Measurements from ENCODE around the gene SCNN1A.
A peak's percentile ranks its signal among the peaks of the same experiment; 100 is the strongest.

Gene SCNN1A

GRCh38 chr12:6334359-6334758 lies 41.0 kb downstream of the SCNN1A start:
- DNase-seq (ENCODE audit: low spot score): no peak

GRCh38 chr12:6333566-6333965 lies 41.8 kb downstream of the SCNN1A start:
- peak; percentile 85 for DNase-seq (ENCODE audit: low spot score)

DNA sequence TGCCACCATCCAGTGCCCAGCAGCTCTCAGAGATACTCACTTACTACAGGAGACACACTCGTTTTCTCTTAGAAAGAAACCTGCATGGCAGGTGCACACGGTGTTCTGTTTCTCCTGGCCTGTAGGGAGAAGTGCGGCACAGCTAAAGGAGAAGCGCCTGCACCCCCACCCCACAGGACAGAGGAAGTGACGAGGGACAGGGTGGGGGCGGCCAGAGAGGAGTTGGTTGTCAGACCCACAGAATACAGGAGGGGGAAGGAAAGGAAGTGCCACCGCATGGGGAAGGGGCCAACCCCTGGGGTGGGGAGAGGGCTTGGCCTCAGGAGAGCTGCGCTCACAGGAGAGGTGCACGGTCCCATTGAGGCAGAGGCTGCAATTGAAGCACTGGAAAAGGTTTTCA lies 42.3 kb downstream of the SCNN1A start:
- no peak for DNase-seq (ENCODE audit: low spot score)

DNA sequence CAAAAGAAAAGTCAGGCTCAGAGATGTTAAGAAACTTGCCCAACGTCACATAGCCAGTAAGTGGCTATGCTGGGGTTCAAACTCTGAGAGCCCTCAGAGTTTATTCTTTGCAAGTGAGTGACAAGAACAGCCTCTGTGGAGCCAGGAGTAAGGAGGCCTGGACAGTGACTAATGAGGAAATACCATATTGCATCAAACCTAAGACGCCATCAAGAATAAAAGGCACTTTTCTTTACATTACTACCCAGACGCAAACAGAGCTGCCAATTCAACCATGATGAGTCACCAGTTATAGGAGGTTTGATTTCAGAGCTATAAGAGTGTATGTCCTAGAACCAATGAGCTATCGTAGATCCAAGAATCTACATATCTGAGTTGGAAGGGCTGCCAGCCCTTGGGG lies 42.9 kb downstream of the SCNN1A start:
- peak; percentile 60 for DNase-seq (ENCODE audit: low spot score)

- no peak for DNase-seq (ENCODE audit: low spot score)
Observed at GRCh38 chr12:6330999-6331714, 44.2 kb downstream of the SCNN1A start.

- no peak for DNase-seq (ENCODE audit: low spot score)
Observed at GRCh38 chr12:6330192-6330591, 45.2 kb downstream of the SCNN1A start.

DNA sequence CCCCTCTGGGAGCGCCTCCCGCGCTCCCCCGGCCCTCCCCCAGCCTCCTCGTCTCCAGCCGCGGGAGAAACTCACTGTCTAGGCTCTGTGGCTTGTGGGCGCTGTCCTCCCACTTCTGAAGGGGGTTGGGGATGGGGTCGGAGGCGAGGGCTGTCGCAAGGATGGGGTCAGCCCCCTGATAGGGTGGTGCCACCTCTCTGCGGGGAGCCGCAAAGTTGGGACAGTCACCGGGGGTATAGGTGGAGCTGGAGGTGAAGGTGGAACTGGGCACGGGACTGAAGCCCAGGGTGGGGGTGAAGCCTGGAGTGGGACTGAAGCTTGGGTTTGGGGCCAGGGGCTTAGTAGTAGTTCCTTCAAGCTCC lies 45.7 kb downstream of the SCNN1A start:
- no peak for DNase-seq (ENCODE audit: low spot score)

DNA sequence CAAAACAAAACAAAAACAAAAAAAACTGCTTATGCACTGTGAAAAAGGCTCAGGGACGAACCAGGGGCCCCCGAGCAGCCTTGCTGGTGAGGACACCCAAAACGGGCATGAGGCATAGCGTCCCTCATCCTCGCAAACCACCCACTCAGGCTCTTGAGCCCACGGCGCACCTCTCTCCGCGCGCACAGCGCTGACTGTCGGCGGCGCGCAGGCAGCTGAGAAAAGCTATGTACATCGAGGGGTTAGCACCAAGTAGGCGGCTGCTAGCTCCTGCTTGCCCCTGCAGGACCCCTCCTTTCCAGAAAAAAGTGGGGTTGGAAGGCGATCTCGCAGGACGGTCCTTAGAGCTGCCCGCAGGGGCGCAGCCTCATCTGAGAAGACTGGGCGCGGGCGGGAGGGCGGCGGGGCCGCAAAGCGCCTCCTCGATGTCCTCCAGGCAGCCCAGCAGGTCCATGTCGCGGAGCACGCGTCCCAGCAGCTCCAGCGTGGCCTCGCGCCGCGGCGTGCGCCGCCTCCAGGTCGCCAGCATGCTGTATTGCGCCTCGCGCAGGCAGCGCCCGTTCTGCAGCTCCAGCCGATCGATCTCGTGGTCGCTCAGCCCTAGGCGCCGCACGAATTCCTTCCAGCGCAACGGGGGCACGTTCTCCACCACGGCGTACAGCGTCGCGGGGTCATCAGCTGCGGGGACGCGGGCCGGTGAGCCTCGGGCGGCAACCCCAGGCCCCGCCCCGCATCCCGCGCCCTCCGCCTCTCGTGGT lies 46.2 kb downstream of the SCNN1A start:
- no peak for DNase-seq (ENCODE audit: low spot score)

DNA sequence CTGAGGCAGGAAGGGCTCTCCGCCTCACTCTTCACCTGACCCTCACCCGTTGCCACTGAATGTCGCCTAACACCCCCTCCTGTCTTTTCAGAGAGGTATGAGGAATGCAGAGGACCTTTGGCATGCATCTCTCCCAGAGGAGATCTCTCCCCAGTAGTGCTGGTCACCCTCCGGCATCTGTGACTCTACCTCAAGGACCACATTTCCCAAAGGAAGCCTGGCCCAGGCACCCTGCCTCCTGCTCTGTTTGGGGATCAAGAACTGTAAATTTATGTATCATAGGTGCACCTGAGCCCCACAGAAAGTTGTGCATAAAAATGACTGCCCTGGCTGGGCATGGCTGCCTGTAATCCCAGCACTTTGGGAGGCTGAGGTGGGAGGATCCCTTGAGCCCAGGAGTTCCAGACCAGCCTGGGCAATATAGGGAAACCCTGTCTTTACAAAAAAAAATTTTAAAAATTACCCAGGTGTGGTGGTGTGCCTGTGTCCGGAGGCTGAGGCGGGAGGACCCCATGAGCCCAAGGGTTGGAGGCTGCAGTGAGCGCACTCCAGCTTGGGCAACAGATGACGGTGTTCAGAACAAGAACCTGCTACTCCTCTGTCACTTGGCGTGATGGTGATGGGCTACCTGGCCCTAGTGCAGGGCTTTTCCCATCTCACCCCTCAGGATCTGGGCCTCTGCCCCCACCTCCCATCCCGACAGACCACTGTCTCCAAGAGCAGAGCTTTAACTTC lies 47.2 kb downstream of the SCNN1A start:
- no peak for DNase-seq (ENCODE audit: low spot score)

DNA sequence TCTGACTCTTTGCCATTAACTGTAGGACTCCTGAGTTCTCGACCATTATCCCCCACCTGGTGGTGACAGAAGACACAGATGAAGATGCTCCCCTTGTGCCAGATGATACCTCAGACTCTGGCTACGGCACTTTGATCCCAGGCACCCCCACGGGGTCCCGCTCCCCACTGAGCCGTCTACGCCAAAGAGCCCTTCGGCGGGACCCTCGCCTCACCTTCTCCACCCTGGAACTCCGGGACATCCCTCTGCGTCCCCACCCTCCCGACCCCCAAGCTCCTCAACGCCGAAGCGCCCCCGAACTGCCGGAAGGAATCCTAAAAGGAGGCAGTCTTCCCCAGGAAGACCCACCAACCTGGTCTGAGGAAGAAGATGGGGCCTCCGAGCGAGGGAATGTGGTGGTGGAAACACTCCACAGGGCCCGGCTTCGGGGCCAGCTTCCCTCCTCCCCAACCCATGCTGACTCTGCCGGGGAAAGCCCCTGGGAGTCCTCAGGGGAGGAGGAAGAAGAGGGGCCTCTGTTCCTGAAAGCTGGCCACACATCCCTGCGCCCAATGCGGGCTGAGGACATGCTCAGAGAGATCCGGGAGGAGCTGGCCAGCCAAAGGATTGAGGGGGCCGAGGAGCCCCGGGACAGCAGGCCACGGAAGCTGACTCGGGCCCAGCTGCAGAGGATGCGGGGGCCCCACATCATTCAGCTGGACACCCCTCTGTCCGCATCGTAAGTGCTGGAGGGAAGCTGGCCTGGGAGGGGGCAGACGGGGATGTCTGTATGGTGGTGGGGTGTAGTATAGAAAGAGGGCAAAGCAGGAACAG lies 47.9 kb downstream of the SCNN1A start:
- DNase-seq (ENCODE audit: low spot score): no peak

- peak; percentile 65 for DNase-seq (ENCODE audit: low spot score)
Observed at GRCh38 chr12:6326316-6327228, 48.8 kb downstream of the SCNN1A start.

DNA sequence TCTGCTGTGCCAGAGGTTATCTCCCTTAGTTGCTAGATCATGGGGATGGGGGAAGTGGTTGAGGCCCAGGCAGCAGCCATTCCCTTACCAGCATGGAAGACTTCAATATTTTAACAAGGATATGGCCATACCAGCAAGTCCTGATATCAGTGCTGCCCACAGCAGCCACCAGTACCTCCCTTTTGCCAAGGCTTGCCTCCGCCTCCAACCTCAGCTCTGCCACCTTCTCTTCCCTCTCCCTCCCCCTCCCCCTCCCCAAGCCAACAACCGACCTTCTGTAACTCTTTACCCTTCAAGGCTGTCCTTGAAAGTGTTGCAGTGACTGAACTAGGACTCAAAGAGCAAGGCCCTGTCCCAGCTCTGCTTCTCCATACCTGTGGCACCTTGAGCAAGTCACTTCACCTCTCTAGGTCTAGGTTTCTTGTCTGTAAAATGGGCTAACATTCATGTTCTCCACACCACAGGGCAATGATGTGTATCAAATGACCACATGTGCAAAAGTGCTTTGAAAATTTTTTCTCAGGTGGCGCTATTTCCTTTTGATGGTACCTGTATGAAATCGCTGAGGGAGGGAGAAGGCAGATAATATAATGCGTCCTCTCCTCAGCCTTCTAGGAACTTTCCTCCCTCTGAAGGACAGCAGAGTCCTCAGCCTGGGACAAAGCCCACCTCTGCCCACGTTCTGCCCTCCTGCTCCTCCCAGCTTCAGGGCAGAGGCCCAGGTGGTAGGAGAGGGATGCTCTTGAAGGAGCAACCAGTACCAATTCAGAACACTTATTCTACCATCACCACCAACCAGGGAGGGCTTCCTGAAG lies 50.2 kb downstream of the SCNN1A start:
- DNase-seq (ENCODE audit: low spot score): no peak

DNA sequence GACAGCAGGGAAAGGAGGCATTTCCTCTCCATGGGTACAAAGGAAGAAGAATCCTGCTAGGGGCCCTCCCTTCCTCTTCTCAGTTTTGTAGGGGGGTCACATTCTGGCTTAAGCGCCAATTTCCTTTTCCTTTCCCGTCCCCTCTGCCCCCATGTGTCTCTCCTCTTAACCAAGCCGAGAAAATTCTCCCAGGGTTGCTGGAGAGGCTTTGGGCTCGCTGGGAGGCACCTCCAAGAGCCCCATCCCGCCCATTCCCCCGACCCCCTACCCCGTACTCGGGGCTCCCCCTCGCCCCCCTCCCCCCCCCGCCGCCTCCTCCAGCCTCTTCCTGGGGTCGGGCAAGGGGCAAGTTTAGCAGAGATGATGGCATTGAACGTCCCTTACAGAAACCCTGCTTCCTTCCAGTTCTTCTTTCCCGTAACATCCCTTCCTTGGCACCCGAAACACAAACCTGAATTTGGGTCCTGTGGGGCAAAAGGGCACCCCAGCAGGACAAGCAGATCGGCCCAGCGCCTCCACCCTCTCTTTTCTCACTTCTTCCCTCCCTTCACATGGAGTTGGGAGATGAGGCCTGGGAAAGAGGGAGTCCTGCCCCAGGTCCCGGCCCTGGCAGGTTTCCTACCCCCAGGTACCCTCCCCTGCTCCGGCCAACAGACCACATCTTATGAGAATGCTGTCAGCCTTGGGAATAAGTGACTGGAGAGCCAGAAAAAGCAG lies 51.2 kb downstream of the SCNN1A start:
- no peak for DNase-seq (ENCODE audit: low spot score)

DNA sequence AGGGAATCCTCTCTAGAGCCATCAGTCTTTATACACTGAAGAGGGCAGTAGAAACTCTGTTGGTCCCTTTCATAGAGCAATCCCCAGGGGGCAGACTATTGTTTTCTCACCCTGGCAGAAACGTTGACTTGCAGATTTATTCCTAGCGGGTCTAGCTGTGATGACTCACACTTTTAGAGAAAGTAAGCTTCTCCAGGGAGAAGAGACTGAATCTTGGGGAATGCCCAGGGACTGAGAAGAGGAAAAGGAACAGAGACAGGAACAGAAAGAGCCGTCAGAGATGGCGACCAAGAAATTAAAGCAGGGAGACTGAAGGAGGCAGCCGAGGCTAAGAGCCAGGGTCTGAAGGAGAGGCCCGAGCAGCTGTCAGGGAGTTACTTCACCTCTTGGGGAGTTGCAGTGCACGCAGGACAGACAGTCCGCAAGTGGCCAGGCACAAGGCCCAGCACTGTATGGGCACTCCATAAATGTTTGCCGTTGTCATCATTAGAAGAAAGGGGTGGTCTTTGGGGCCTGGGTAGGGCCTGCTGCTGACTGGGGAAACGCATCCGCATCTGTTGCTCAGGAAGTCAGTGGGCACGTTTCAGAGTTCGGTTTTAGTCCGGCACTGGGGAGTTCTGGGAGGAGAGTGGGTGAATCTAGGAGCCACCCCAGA lies 51.9 kb downstream of the SCNN1A start:
- peak; percentile 94 for DNase-seq (ENCODE audit: low spot score)

DNA sequence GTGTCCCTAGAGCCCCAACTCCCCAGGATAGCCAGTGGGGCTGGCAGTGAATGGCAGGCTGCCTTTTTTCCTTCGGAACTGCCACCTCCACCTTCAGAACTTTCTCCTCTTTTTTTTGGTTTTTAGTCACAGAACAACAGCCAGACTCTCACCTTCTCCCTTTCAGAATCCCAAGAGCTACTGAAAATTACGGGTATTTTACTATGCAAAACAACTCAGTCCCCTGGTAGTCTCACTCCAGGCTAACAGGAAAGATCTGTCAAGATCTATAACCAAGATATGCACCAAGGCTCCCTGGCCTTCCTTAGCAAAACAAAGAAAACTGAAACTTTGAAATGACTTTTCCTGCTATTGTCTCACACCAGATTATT lies 52.4 kb downstream of the SCNN1A start:
- DNase-seq (ENCODE audit: low spot score): no peak

GRCh38 chr12:6322352-6322751 lies 53.0 kb downstream of the SCNN1A start:
- DNase-seq (ENCODE audit: low spot score): no peak

GRCh38 chr12:6321905-6322304 lies 53.5 kb downstream of the SCNN1A start:
- no peak for DNase-seq (ENCODE audit: low spot score)

GRCh38 chr12:6319446-6319845 lies 55.9 kb downstream of the SCNN1A start:
- no peak for DNase-seq (ENCODE audit: low spot score)

DNA sequence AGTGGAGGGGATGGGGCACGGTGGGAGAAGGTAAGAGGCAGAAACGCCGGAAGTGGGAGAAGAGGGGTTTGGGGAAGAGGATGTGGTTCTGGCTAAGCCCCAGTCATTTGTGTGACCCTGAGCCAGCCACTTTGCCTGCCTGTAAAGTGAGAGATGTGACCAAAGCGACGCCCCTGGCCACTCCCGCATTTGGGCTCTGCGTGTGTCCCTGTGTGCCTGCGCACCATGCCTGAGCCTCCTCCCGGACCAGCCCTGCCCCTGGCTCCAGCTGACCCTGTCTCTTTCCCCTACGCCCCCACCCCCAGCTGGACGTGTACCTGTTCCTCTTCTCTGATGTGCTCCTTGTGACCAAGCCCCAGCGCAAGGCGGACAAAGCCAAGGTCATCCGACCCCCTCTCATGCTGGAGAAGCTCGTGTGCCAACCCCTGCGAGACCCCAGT lies 56.9 kb downstream of the SCNN1A start:
- no peak for DNase-seq (ENCODE audit: low spot score)

All from hepatic stellate cell (primary cell).